Measurements from ENCODE around the gene VPS33B. TPM values are rescaled to one million over a fixed set of nuclear protein-coding genes. Genes with fewer than 3 reads are reported as not detected.
A peak's percentile ranks its signal among the peaks of the same experiment; 100 is the strongest.

The VPS33B gene
- 12.7 and 15.5 TPM in 2 replicates for polyA plus RNA-seq (2011; rRNA removed)
- polyA minus RNA-seq (2011; rRNA and poly(A)+ RNA removed): 6.6 and 9.7 TPM in 2 replicates

GRCh38 chr15:91022075-91022831 lies at the start of gene VPS33B:
Gene VPS33B, minus strand, starts transcription at chr15:91022594. Its CDS starts 345 bp downstream, at chr15:91022249.
- no peak for TF ChIP-seq CTCF (IDR thresholded peaks at IDR 0.05; ENCODE audit: insufficient read depth, low read depth, low read length)
- peak; percentile 27 for DNase-seq (ENCODE audit: low read depth)
- H3K27me3 ChIP-seq (ENCODE audit: control insufficient read depth, insufficient read depth, low read length): no peaks in the 10 kb centered on the region
- H3K36me3 ChIP-seq (ENCODE audit: control insufficient read depth, insufficient read depth, low read length): no peaks in the 10 kb centered on the region
- ChIA-PET POLR2A (interaction anchor here (0.6 kb wide), 1 partner anchor 1320 kb away, joined by 18 read pairs; no protein-coding TSS in a partner anchor), CTCF (interaction anchor here (0.8 to 1.4 kb wide), 4 partner anchors 11 to 65 kb away, joined by 3 to 5 read pairs (median 4); no protein-coding TSS in a partner anchor)
- H3K4me3 ChIP-seq (ENCODE audit: low read depth, low read length): peak within 1 kb of the TSS; percentile 99

- DNase-seq (ENCODE audit: low read depth): no peak
- Histone ChIP-seq H3K4me3 (ENCODE audit: low read depth, low read length) (no peak overlapping the region), H3K27me3 (ENCODE audit: control insufficient read depth, insufficient read depth, low read length) (no peaks in the 10 kb centered on the region), H3K36me3 (ENCODE audit: control insufficient read depth, insufficient read depth, low read length) (no peaks in the 10 kb centered on the region)
- no peak for TF ChIP-seq CTCF (IDR thresholded peaks at IDR 0.05; ENCODE audit: insufficient read depth, low read depth, low read length)
- CTCF ChIA-PET: interaction anchor here (1.4 kb wide), 1 partner anchor 39 kb away, joined by 3 read pairs; no protein-coding TSS in a partner anchor
- POLR2A ChIA-PET: no interaction called here
Measured at GRCh38 chr15:91072161-91072560, 49.8 kb upstream of the VPS33B start.

GRCh38 chr15:91070872-91071271 lies 48.5 kb upstream of the VPS33B start:
- TF ChIP-seq CTCF (IDR thresholded peaks at IDR 0.05; ENCODE audit: insufficient read depth, low read depth, low read length): no peak
- no peak for DNase-seq (ENCODE audit: low read depth)
- Histone ChIP-seq H3K36me3 (ENCODE audit: control insufficient read depth, insufficient read depth, low read length) (no peaks in the 10 kb centered on the region), H3K4me3 (ENCODE audit: low read depth, low read length) (no peak overlapping the region), H3K27me3 (ENCODE audit: control insufficient read depth, insufficient read depth, low read length) (no peaks in the 10 kb centered on the region)
- POLR2A ChIA-PET: no interaction called here
- CTCF ChIA-PET: no interaction called here

- DNase-seq (ENCODE audit: low read depth): no peak
- no peaks in the 10 kb centered on the region for H3K27me3 ChIP-seq (ENCODE audit: control insufficient read depth, insufficient read depth, low read length)
- no peaks in the 10 kb centered on the region for H3K36me3 ChIP-seq (ENCODE audit: control insufficient read depth, insufficient read depth, low read length)
- ChIA-PET POLR2A (no interaction called here), CTCF (interaction anchor here (1.9 to 2.3 kb wide), 2 partner anchors 13 to 112 kb away, joined by 8 to 14 read pairs; no protein-coding TSS in a partner anchor)
- TF ChIP-seq CTCF (IDR thresholded peaks at IDR 0.05; ENCODE audit: insufficient read depth, low read depth, low read length): no peak
- no peak overlapping the region for H3K4me3 ChIP-seq (ENCODE audit: low read depth, low read length)
Measured at GRCh38 chr15:91068966-91069365, 46.6 kb upstream of the VPS33B start.

GRCh38 chr15:91068436-91068835 lies 46.0 kb upstream of the VPS33B start:
- CTCF ChIA-PET: interaction anchor here (1.9 to 2.3 kb wide), 2 partner anchors 12 to 111 kb away, joined by 8 to 14 read pairs; no protein-coding TSS in a partner anchor
- H3K27me3 ChIP-seq (ENCODE audit: control insufficient read depth, insufficient read depth, low read length): no peaks in the 10 kb centered on the region
- TF ChIP-seq CTCF (IDR thresholded peaks at IDR 0.05; ENCODE audit: insufficient read depth, low read depth, low read length): no peak
- no peak for DNase-seq (ENCODE audit: low read depth)
- H3K4me3 ChIP-seq (ENCODE audit: low read depth, low read length): no peak overlapping the region
- H3K36me3 ChIP-seq (ENCODE audit: control insufficient read depth, insufficient read depth, low read length): no peaks in the 10 kb centered on the region
- POLR2A ChIA-PET: no interaction called here

All from BJ (cell line).